Measurements from ENCODE around the gene IGFALS. TPM values are rescaled to one million over a fixed set of nuclear protein-coding genes. Genes with fewer than 3 reads are reported as not detected.

The IGFALS gene
- total RNA-seq, 3 donors from 2014 or later = 0.51 to 1.9 (median 1.8) TPM

- H3K4me1 ChIP-seq (ENCODE audit: low read depth) = no peaks in the 10 kb centered on the region
- TF ChIP-seq CTCF (IDR thresholded peaks at IDR 0.05) = no peak
Observed at GRCh38 chr16:1747934-1748333, 45.6 kb downstream of the IGFALS start.

GRCh38 chr16:1746693-1747195 lies 46.8 kb downstream of the IGFALS start:
- intact Hi-C loops (cut with DNase I, micrococcal nuclease) = no loop called here
- Histone ChIP-seq H3K4me3 (no peak overlapping the region), H3K36me3 (ENCODE audit: low read depth) (peaks cover 9% of the 10 kb centered on the region), H3K4me1 (ENCODE audit: low read depth) (no peaks in the 10 kb centered on the region), H3K9me3 (no peaks in the 10 kb centered on the region)
- no peak for ATAC-seq
- no peak for TF ChIP-seq CTCF (IDR thresholded peaks at IDR 0.05)
- no peak for DNase-seq

More at GRCh38 chr16:1747934-1748333, 45.6 kb downstream of the IGFALS start:
- ATAC-seq (no peak), DNase-seq (no peak)
- H3K4me3 ChIP-seq = no peak overlapping the region
- intact Hi-C loops (cut with DNase I, micrococcal nuclease) = no loop called here
- H3K36me3 ChIP-seq (ENCODE audit: low read depth) = peaks cover 9% of the 10 kb centered on the region
- H3K9me3 ChIP-seq = no peaks in the 10 kb centered on the region

- DNase-seq (no peak), ATAC-seq (no peak)
- Histone ChIP-seq H3K36me3 (ENCODE audit: low read depth) (peaks cover 9% of the 10 kb centered on the region), H3K4me3 (no peak overlapping the region), H3K4me1 (ENCODE audit: low read depth) (no peaks in the 10 kb centered on the region), H3K9me3 (no peaks in the 10 kb centered on the region)
- TF ChIP-seq CTCF (IDR thresholded peaks at IDR 0.05) = no peak
- intact Hi-C loops (cut with DNase I, micrococcal nuclease) = no loop called here
Observed at GRCh38 chr16:1745900-1746692, 47.4 kb downstream of the IGFALS start.

- no peak for TF ChIP-seq CTCF (IDR thresholded peaks at IDR 0.05)
- H3K4me1 ChIP-seq (ENCODE audit: low read depth) = no peaks in the 10 kb centered on the region
- DNase-seq = no peak
- peaks cover 9% of the 10 kb centered on the region for H3K36me3 ChIP-seq (ENCODE audit: low read depth)
- ATAC-seq = no peak
- intact Hi-C loops (cut with DNase I, micrococcal nuclease) = no loop called here
- H3K9me3 ChIP-seq = no peaks in the 10 kb centered on the region
- no peak overlapping the region for H3K4me3 ChIP-seq
Observed at GRCh38 chr16:1745181-1745899, 48.2 kb downstream of the IGFALS start.

GRCh38 chr16:1744338-1744840 lies 49.1 kb downstream of the IGFALS start:
- no peak for TF ChIP-seq CTCF (IDR thresholded peaks at IDR 0.05)
- H3K36me3 ChIP-seq (ENCODE audit: low read depth) = peaks cover 9% of the 10 kb centered on the region
- intact Hi-C loops (cut with DNase I, micrococcal nuclease) = no loop called here

More at GRCh38 chr16:1744338-1744840, 49.1 kb downstream of the IGFALS start:
- H3K4me1 ChIP-seq (ENCODE audit: low read depth) = no peaks in the 10 kb centered on the region
- DNase-seq = no peak
- no peak overlapping the region for H3K4me3 ChIP-seq
- ATAC-seq = no peak
- no peaks in the 10 kb centered on the region for H3K9me3 ChIP-seq
